ENCODE data around the gene PLD3. TPM values are rescaled to one million over a fixed set of nuclear protein-coding genes. Genes with fewer than 3 reads are reported as not detected.
A peak's percentile ranks its signal among the peaks of the same experiment; 100 is the strongest.

PLD3 gene
- total and polyA plus RNA-seq, 4 donors, result 205 to 407 (median 238) TPM

- no peak for TF ChIP-seq CTCF (IDR thresholded peaks at IDR 0.05; ENCODE audit: control extremely low read depth, extremely low read depth)
- Histone ChIP-seq H3K4me3 (no peak overlapping the region), H3K36me3 (ENCODE audit: control insufficient read depth in 4 of 4, insufficient read depth in 4 of 4, low read length in 4 of 4) (peaks cover 0 to 10% (median 0%) of the 10 kb centered on the region in 4 donors), H3K27me3 (ENCODE audit: control insufficient read depth in 3 of 3, insufficient read depth in 3 of 3, low read length in 2 of 3) (no peaks in the 10 kb centered on the region), H3K27ac (ENCODE audit: low read depth in 1 of 2, low read length in 1 of 2) (no peak overlapping the region), H3K4me1 (ENCODE audit: control insufficient read depth in 5 of 5, insufficient read depth in 5 of 5, low read length in 5 of 5) (peaks cover 0 to 4% (median 0%) of the 10 kb centered on the region in 5 donors), H3K9ac (ENCODE audit: insufficient read depth in 1 of 2, low read length in 2 of 2) (no peak overlapping the region), H3K9me3 (ENCODE audit: control insufficient read depth in 4 of 4, insufficient read depth in 3 of 4, low read length in 3 of 4) (no peaks in the 10 kb centered on the region)
- peak; percentile 65 for ATAC-seq (ENCODE audit: insufficient read depth, low FRiP score)
- WGBS, 2 donors, result 50 to 56% methylated on average over 49 of the region's 49 CpGs
- DNase-seq, result peak; percentile 64 to 77 (median 72)
Observed at GRCh38 chr19:40398417-40399131, 50.1 kb downstream of the PLD3 start.

GRCh38 chr19:40400559-40400958 lies 52.1 kb downstream of the PLD3 start:
- peaks cover 0 to 10% (median 0%) of the 10 kb centered on the region in 4 donors for H3K36me3 ChIP-seq (ENCODE audit: control insufficient read depth in 4 of 4, insufficient read depth in 4 of 4, low read length in 4 of 4)
- no peaks in the 10 kb centered on the region for H3K9me3 ChIP-seq (ENCODE audit: control insufficient read depth in 4 of 4, insufficient read depth in 3 of 4, low read length in 3 of 4)
- H3K4me1 ChIP-seq (ENCODE audit: control insufficient read depth in 5 of 5, insufficient read depth in 5 of 5, low read length in 5 of 5), result peaks cover 0 to 4% (median 0%) of the 10 kb centered on the region in 5 donors
- no peak for TF ChIP-seq CTCF (IDR thresholded peaks at IDR 0.05; ENCODE audit: control extremely low read depth, extremely low read depth)
- ATAC-seq (ENCODE audit: insufficient read depth, low FRiP score) (no peak), DNase-seq (no peak)
- no peak overlapping the region for H3K4me3 ChIP-seq
- WGBS, 2 donors, result 48 to 68% methylated on average over 2 of the region's 3 CpGs
- H3K27me3 ChIP-seq (ENCODE audit: control insufficient read depth in 3 of 3, insufficient read depth in 3 of 3, low read length in 2 of 3), result no peaks in the 10 kb centered on the region
- H3K9ac ChIP-seq (ENCODE audit: insufficient read depth in 1 of 2, low read length in 2 of 2), result no peak overlapping the region
- no peak overlapping the region for H3K27ac ChIP-seq (ENCODE audit: low read depth in 1 of 2, low read length in 1 of 2)

- ATAC-seq (ENCODE audit: insufficient read depth, low FRiP score) (peak; percentile 90), DNase-seq (peak; percentile 87 to 95 (median 92))
- H3K9me3 ChIP-seq (ENCODE audit: control insufficient read depth in 4 of 4, insufficient read depth in 3 of 4, low read length in 3 of 4), result no peaks in the 10 kb centered on the region
- H3K4me3 ChIP-seq, result peak overlapping the region; percentile 58
- H3K36me3 ChIP-seq (ENCODE audit: control insufficient read depth in 4 of 4, insufficient read depth in 4 of 4, low read length in 4 of 4), result peaks cover 0 to 5% (median 0%) of the 10 kb centered on the region in 4 donors
- no peak for TF ChIP-seq CTCF (IDR thresholded peaks at IDR 0.05; ENCODE audit: control extremely low read depth, extremely low read depth)
- no peak overlapping the region for H3K9ac ChIP-seq (ENCODE audit: insufficient read depth in 1 of 2, low read length in 2 of 2)
- H3K4me1 ChIP-seq (ENCODE audit: control insufficient read depth in 5 of 5, insufficient read depth in 5 of 5, low read length in 5 of 5), result peaks cover 0 to 5% (median 4%) of the 10 kb centered on the region in 5 donors
- H3K27ac ChIP-seq (ENCODE audit: low read depth in 1 of 2, low read length in 1 of 2), result peak overlapping the region; percentile 66 to 89
- no peaks in the 10 kb centered on the region for H3K27me3 ChIP-seq (ENCODE audit: control insufficient read depth in 3 of 3, insufficient read depth in 3 of 3, low read length in 2 of 3)
- WGBS, 2 donors, result 0 to 1% methylated on average over 36 to 41 of the region's 41 CpGs
Observed at GRCh38 chr19:40403262-40403984, 54.9 kb downstream of the PLD3 start.
